Activated T-cell treated with anti-CD3 and anti-CD28 coated beads, Interleukin-2, amount 50 U/mL, for 24 hours (primary cell): Measurements from ENCODE around the gene E4F1.
"Not testable (repeated sequence)": the region's sequence is repeated elsewhere in the genome, so short reads cannot be mapped to it uniquely, and the experiment has no call there.

Experiments used
- DNase-seq: peaks from one replicate; pipeline ENCODE4 v3.0.0-alpha.2; 2020
- H3K27ac Mint-ChIP-seq: 2 replicates; pipeline ENCODE4 v1.8.0; 2020; ENCODE audit warnings: mild to moderate bottlenecking, mixed read lengths
- H3K27me3 Mint-ChIP-seq: 2 replicates; pipeline ENCODE4 v1.8.0; 2020; ENCODE audit warnings: mixed read lengths
- H3K36me3 Mint-ChIP-seq: 2 replicates; pipeline ENCODE4 v1.8.0; 2020; ENCODE audit warnings: low read depth, mixed read lengths
- H3K4me1 Mint-ChIP-seq: 2 replicates; pipeline ENCODE4 v1.8.0; 2020; ENCODE audit warnings: low read depth, mixed read lengths
- H3K4me3 Mint-ChIP-seq: 2 replicates; pipeline ENCODE4 v1.8.0; 2020; ENCODE audit warnings: mild to moderate bottlenecking, moderate library complexity, mixed read lengths
- H3K9me3 Mint-ChIP-seq: 2 replicates; pipeline ENCODE4 v1.8.0; 2020; ENCODE audit warnings: mixed read lengths

E4F1 gene

DNA sequence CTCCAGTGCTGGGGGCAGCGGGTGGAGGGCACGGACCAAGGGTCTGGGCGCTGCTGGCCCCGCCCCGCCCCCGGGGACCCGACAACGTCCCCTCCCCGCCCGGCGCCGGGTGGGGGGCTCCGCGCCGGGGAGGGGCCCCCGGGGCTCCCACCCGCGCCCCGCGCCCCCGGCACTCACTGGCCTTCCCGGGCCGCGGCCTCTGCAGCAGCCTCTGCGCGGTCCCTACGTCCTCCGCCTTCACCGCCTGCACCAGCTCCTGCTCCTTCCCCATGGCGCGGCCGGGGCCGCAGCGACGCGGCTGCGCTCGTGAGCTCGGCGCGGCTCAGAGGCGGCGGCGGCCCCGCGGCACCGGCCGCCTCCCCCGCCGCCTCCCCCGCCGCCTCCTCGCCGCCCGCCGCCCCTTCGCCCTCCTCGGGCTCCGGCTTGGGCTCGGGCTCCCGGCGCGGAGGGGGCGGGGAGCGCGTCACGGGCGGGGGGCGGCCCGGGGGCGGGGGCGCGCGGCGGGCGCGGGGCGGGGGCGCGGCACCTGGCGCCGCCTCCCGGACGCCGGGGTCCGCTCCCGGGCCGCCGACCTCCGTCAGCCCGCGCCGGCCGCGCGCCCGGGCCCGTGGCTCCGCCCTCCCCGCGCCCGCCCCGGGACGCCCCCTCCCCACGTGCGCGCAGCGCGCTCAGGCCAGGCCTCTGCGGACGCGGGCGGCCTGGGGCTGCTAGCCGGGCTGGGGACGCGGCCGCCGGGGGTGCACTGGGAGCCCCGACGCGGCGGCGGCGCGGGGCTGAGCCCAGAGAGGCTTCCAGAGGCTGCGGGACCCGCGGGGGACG is 27.0 kb upstream of the E4F1 start, which contains the start of gene CASKIN1:
Gene CASKIN1 (minus strand): TSS at position 444 of the 819 bp plus-strand sequence. CDS start 173 bp downstream, at position 271.
- H3K4me3 Mint-ChIP-seq = peak within 1 kb of the TSS; percentile 33
- no peak for DNase-seq
- H3K27me3 Mint-ChIP-seq = peaks cover 39% of the 10 kb centered on the region
- H3K4me1 Mint-ChIP-seq = peaks cover 6% of the 10 kb centered on the region
- H3K9me3 Mint-ChIP-seq = no peaks in the 10 kb centered on the region
- no peaks in the 10 kb centered on the region for H3K36me3 Mint-ChIP-seq
- H3K27ac Mint-ChIP-seq = no peak within 1 kb of the TSS

DNA sequence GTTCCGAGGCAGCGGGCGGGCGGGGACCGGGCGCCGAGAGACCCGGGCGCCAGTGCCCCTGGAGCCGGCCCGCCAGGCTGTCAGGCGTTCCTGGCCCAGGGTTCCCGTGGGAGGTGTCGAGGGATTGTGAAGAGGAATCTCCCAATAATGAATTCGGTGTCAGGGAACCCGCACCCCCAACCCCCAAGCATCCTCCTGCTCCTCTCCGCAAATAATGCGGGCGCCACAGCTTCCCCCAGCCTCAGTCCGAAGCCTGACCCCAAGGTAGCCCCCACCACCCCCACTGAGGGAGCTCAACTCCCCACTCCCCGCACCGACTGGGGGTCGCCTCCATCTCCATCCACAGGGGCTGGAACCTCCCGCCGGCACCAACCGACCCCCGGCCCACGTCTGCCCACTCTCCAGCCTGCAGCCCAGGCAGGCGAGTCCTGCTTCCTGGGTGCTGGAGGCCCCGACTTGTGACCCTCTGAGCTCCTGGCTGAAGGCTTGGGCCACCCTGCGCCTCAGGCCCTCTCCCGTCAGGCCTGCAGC is 26.3 kb upstream of the E4F1 start:
- Mint-ChIP-seq H3K27me3 (peaks cover 39% of the 10 kb centered on the region), H3K27ac (no peak overlapping the region), H3K9me3 (no peaks in the 10 kb centered on the region), H3K36me3 (no peaks in the 10 kb centered on the region), H3K4me1 (peaks cover 6% of the 10 kb centered on the region), H3K4me3 (peak overlapping the region; percentile 33)
- no peak for DNase-seq

DNA sequence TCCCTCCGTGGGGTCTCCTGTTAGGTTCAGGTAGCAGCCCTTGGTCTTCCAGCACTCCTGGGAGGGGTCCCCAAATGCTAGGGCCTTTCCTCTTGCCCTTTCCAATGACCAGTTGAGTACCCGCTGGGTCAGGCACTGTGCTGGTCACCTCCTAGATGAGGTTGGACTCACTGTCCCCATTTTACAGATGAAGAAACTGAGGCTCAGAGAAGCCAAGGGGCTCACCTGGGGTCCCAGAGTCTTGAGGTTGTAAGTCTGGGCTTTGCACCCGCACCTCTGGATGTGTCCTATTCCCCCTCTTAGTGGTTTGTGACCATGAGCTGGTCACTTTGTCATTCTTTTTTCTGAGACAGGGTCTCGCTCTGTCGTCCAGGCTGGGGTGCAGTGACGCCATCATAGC is 25.6 kb upstream of the E4F1 start:
- H3K4me1 Mint-ChIP-seq = peaks cover 6% of the 10 kb centered on the region
- no peaks in the 10 kb centered on the region for H3K36me3 Mint-ChIP-seq
- H3K27ac Mint-ChIP-seq = no peak overlapping the region
- H3K9me3 Mint-ChIP-seq = no peaks in the 10 kb centered on the region
- DNase-seq = no peak
- H3K27me3 Mint-ChIP-seq = peaks cover 39% of the 10 kb centered on the region
- peak overlapping the region; percentile 12 for H3K4me3 Mint-ChIP-seq

DNA sequence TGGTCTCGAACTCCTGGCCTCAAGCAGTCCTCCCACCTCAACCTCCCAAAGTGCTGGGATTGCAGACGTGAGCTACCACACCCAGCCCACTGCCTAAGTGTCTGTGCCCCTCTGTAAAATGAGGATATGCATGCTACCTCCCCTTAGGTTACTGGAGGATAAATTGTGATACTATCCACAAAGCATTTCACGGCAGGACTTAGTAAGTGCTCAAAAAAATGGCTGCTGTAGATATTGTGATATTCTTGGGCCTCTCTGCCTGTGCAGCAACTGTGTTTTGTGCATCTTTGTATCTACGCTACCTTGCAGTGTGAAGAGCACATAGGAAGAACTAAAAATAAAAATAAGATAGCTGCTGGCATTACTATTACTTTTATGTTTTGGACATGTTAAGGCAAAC is 25.1 kb upstream of the E4F1 start:
- H3K4me3 Mint-ChIP-seq = no peak overlapping the region

DNA sequence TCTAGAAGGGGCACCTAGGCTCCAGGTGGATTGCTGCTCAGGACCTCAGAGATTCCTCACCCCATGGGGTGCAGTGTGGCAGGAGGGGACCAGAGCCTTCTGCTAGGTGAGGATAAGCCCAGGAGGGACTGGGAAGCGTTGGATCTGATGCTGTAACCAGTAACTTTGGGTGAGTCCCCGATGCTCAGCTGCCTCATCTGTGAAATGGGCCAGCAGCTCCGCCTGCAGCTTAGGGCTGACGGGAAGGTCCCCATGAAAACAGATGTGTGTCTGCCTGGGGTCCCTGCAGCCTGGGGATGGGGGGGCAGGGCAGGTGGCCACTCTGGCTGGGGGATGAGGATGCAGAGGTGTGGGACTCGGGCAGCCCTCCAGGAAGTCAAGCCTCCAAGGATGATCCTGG is 24.3 kb upstream of the E4F1 start:
- H3K9me3 Mint-ChIP-seq = no peaks in the 10 kb centered on the region
- H3K4me1 Mint-ChIP-seq = peaks cover 8% of the 10 kb centered on the region
- H3K4me3 Mint-ChIP-seq = no peak overlapping the region

More for the DNA sequence above, 25.1 kb upstream of the E4F1 start:
- Mint-ChIP-seq H3K36me3 (no peaks in the 10 kb centered on the region), H3K9me3 (no peaks in the 10 kb centered on the region), H3K4me1 (peaks cover 6% of the 10 kb centered on the region), H3K27me3 (peaks cover 39% of the 10 kb centered on the region), H3K27ac (no peak overlapping the region)
- DNase-seq = no peak

DNA sequence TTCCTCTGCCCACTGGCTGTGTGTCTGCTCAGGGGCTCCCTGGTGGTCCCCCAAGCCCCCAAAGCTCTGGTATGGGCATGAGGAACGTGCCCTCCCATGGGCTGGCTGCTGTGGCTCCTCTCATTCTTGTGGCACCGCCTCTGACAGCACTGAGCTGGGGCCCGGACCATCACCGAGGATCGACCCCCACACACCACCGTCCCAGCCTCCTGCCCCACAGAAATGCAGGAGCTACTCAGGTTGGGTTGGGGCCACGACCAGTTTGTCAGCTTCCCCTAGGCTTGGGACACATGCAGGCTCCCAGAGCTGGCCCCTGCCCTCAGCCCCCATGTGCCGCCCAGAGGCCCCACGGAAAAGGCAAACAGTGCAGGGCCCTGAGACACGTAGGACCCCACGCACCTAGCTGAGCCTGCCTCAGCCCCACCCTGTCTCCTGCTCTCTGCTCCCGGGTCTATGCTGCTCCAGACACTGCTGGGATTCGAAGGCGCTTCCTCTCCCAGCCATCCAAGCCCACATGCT is 23.7 kb upstream of the E4F1 start:
- Mint-ChIP-seq H3K36me3 (no peaks in the 10 kb centered on the region), H3K27ac (no peak overlapping the region), H3K4me3 (no peak overlapping the region), H3K4me1 (peaks cover 13% of the 10 kb centered on the region), H3K9me3 (no peaks in the 10 kb centered on the region), H3K27me3 (peaks cover 33% of the 10 kb centered on the region)
- DNase-seq = no peak

More for the DNA sequence above, 24.3 kb upstream of the E4F1 start:
- no peak overlapping the region for H3K27ac Mint-ChIP-seq
- no peaks in the 10 kb centered on the region for H3K36me3 Mint-ChIP-seq
- no peak for DNase-seq
- H3K27me3 Mint-ChIP-seq = peaks cover 39% of the 10 kb centered on the region

DNA sequence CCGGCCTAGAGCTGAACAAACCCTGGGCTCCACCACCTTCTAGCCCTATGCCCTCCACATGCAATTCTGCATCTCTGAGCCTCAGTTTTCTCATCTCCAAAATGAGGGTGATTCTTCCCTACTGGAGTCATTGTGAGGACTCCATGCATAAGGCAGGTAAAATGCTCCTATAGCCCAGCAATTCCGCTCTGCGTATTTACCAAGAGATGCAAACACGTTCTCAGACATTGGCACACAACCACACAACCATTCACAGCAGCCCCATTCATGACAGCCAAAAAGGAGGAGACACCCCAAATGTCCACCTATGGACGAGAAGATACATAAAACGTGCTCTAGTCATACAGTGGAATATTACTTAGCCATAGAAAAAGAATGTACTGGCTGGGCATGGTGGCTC is 23.1 kb upstream of the E4F1 start:
- no peak overlapping the region for H3K27ac Mint-ChIP-seq
- no peak overlapping the region for H3K4me3 Mint-ChIP-seq
- H3K36me3 Mint-ChIP-seq = no peaks in the 10 kb centered on the region
- H3K4me1 Mint-ChIP-seq = peaks cover 8% of the 10 kb centered on the region
- no peak for DNase-seq
- H3K9me3 Mint-ChIP-seq = no peaks in the 10 kb centered on the region
- H3K27me3 Mint-ChIP-seq = peaks cover 27% of the 10 kb centered on the region

DNA sequence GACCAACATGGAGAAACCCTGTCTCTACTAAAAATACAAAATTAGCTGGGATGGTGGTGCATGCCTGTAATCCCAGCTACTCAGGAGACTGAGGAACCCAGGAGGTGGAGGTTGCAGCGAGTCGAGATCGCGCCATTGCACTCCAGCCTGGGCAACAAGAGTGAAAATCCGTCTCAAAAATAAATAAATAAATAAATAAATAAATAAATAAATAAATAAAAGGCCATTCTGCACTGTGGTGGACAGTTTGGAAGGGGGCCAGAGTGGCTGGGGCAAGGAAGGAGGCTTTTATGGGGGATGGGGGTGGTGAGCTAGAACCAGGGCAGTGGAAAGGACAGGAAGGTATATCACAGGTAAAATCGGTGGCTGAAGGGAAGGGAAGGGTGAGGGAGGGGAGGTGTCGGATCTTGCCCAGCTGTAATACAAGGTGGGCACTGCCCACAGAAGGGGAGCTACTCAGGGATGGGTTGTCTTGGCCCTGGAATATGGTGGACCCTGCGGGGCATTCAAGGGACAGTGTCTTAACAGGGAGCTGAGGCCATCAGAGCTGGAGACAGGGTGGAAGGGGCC is 20.2 kb upstream of the E4F1 start:
- not testable (repeated sequence) for H3K27ac Mint-ChIP-seq, H3K9me3 Mint-ChIP-seq, DNase-seq
- H3K4me3 Mint-ChIP-seq = peak overlapping the region; percentile 21
- peaks cover 25% of the 10 kb centered on the region for H3K36me3 Mint-ChIP-seq
- peaks cover 27% of the 10 kb centered on the region for H3K4me1 Mint-ChIP-seq
- peaks cover 10% of the 10 kb centered on the region for H3K27me3 Mint-ChIP-seq

DNA sequence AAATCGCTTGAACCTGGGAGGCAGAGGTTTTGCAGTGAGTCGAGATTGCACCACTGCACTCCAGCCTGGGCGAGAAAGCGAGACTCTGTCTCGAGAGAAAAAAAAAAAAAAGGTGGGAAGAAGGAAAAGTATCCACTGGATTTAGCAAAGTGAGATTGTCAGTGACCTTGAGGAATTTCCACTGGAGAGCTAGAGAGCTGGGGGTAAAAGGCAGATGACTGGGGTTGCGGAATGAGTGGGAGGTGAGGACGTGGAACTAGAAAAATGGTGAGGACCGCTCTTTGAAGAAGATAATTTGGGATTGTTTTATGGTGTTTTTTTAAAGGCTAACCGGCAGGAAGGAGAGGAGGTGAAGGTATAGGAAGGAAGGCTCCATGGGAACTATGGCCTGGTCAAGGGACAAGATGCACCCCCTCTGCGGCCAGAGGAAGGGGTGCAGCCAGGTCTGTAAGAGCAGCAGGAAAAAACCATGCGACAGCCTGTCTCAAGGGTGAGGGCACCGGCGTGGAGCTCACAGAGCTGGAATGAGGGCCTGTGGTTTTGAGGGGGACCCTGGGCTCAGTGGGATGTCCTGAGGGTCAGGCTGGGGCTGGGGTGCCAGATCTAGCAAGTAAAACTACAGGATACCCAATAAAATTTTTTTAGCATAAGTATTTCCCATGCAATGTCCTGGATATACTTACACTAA is 18.8 kb upstream of the E4F1 start:
- Mint-ChIP-seq H3K36me3 (peaks cover 38% of the 10 kb centered on the region), H3K4me1 (peaks cover 27% of the 10 kb centered on the region), H3K27me3 (no peaks in the 10 kb centered on the region), H3K9me3 (no peaks in the 10 kb centered on the region), H3K27ac (peak overlapping the region; percentile 51), H3K4me3 (peak overlapping the region; percentile 91)
- no peak for DNase-seq

DNA sequence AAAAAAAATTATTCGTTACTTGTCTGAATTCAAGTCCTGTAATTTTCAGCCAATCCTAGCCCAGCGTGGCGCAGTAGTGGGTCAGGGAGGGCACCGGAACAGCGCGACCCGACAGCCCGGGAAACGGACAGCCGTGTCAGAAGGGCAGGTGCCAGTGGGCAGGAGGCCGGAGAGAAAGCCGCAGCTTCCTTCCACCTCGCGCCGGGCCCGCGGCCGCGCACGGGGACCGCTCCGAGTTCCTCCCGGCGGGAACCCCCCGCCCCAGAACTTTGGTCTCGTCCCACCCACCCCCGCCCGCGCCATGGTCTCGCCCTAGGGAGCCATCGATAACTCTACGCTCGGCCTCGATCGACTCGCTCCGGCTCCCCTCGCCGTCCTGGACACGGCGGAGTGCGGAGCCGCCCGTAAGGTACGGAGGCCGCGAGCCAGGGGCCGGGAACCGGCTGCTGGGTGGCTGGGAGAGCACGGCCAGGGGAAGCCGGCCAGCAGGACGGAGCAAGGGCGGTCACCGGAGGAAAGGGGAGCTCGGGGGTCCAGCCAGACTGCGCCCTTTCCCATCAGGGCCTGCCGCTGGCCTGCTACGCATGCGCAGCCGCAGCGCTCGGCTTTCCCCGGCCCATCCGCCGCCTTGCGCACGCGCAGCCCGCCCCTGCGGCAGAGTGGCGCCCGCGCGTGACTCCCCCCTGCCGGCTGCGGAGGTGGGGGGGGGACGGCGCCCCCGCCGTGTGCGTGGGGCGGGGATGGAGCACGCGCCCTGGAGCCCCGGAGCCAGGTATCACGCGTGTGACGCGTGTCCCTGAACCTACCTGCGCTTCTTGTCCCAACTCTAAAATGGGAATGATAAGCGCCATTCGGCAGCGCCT is 18.1 kb upstream of the E4F1 start, which contains the start of gene MLST8:
Gene MLST8 (plus strand): TSS at position 351 of the 863 bp plus-strand sequence. CDS start 632 bp downstream, outside the sequence.
- Mint-ChIP-seq H3K4me3 (peak within 1 kb of the TSS; percentile 91), H3K36me3 (peaks cover 45% of the 10 kb centered on the region), H3K9me3 (no peaks in the 10 kb centered on the region), H3K27ac (peak within 1 kb of the TSS; percentile 91), H3K4me1 (peaks cover 27% of the 10 kb centered on the region), H3K27me3 (no peaks in the 10 kb centered on the region)
- peak; percentile 95 for DNase-seq

DNA sequence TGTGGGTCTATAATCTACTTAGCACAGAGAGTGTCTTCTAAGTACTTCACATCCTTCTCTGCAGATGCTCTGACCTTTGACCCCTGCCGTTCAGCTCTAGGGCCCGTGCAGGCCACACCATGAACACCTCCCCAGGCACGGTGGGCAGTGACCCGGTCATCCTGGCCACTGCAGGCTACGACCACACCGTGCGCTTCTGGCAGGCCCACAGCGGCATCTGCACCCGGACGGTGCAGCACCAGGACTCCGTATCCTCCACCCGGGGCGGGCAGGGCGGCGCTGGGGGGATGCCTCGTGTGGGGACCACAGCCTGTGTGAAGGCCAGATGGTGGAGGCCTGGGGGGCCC is 17.5 kb upstream of the E4F1 start:
- H3K4me3 Mint-ChIP-seq = peak overlapping the region; percentile 91
- H3K27me3 Mint-ChIP-seq = no peaks in the 10 kb centered on the region
- DNase-seq = no peak
- peaks cover 27% of the 10 kb centered on the region for H3K4me1 Mint-ChIP-seq
- H3K36me3 Mint-ChIP-seq = peaks cover 46% of the 10 kb centered on the region
- peak overlapping the region; percentile 91 for H3K27ac Mint-ChIP-seq
- no peaks in the 10 kb centered on the region for H3K9me3 Mint-ChIP-seq

DNA sequence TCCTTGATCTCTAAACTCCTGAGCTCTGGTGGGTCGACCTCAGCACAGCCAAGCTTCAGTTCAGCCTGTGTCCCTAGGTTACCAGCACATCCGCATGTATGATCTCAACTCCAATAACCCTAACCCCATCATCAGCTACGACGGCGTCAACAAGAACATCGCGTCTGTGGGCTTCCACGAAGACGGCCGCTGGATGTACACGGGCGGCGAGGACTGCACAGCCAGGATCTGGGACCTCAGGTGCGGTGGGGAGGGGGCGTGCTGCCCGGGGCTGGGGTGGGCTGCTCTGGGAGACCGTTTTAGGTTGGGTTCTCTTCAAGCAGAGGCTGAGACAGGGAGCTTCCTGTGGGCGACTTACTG is 17.0 kb upstream of the E4F1 start:
- peak overlapping the region; percentile 91 for H3K4me3 Mint-ChIP-seq
- H3K27ac Mint-ChIP-seq = peak overlapping the region; percentile 91
- H3K9me3 Mint-ChIP-seq = no peaks in the 10 kb centered on the region
- H3K27me3 Mint-ChIP-seq = no peaks in the 10 kb centered on the region
- peaks cover 47% of the 10 kb centered on the region for H3K36me3 Mint-ChIP-seq
- no peak for DNase-seq
- H3K4me1 Mint-ChIP-seq = peaks cover 27% of the 10 kb centered on the region

DNA sequence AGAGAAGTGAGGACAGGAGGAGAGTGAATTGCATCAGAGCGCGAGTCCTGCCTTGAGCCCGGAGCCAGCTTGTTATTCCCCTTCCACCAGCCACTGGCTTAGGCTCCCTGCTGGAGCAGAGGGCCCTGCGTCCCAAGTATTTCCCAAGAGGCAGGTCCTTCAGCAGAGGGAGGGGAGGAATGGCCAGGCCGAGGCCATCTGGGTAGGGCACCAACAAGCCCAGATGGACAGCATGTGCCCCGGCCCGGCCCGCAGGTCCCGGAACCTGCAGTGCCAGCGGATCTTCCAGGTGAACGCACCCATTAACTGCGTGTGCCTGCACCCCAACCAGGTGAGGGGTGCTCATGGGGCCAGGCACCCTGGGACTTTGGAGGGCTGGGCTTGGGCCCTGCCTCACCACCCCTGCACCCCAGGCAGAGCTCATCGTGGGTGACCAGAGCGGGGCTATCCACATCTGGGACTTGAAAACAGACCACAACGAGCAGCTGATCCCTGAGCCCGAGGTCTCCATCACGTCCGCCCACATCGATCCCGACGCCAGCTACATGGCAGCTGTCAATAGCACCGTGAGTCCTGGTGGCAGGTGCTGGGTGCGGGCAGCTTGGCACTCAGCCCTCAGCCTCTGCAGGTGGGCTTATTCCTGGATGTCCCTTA is 16.5 kb upstream of the E4F1 start:
- Mint-ChIP-seq H3K4me1 (peaks cover 30% of the 10 kb centered on the region), H3K4me3 (peak overlapping the region; percentile 91), H3K36me3 (peaks cover 52% of the 10 kb centered on the region), H3K27ac (peak overlapping the region; percentile 91), H3K27me3 (no peaks in the 10 kb centered on the region), H3K9me3 (no peaks in the 10 kb centered on the region)
- DNase-seq = no peak
